GM10847 (cell line): ENCODE data around the gene TMEM25.

ENCODE experiments used
- POLR2A ChIP-seq: IDR thresholded peaks from 2 replicates; pipeline ENCODE4 v1.6.1; 2011; ENCODE audit not compliant: insufficient read length; ENCODE audit errors: extremely low read depth

TMEM25 gene

GRCh38 chr11:118530683-118531596 is at the start of gene TMEM25:
Gene TMEM25 (plus strand): TSS chr11:118531192. CDS start chr11:118531802, 610 bp downstream.
- peak; percentile 14 for TF ChIP-seq POLR2A

- TF ChIP-seq POLR2A = no peak
These were observed 46.6 kb upstream of the TMEM25 start for GRCh38 chr11:118484405-118484804.

- no peak for TF ChIP-seq POLR2A
These were observed 45.7 kb upstream of the TMEM25 start for GRCh38 chr11:118485273-118485672.

GRCh38 chr11:118488480-118489109 is 42.4 kb upstream of the TMEM25 start:
- TF ChIP-seq POLR2A = no peak

- TF ChIP-seq POLR2A = no peak
These were observed 40.0 kb upstream of the TMEM25 start for GRCh38 chr11:118491041-118491440.

GRCh38 chr11:118497831-118498230 is 33.2 kb upstream of the TMEM25 start:
- TF ChIP-seq POLR2A = no peak

- no peak for TF ChIP-seq POLR2A
These were observed 27.8 kb upstream of the TMEM25 start for GRCh38 chr11:118503216-118503615.

- TF ChIP-seq POLR2A = no peak
These were observed 19.4 kb upstream of the TMEM25 start for GRCh38 chr11:118511601-118512000.

- no peak for TF ChIP-seq POLR2A
These were observed 16.9 kb upstream of the TMEM25 start for GRCh38 chr11:118514103-118514502.

- TF ChIP-seq POLR2A = no peak
These were observed 11.4 kb upstream of the TMEM25 start for GRCh38 chr11:118519549-118519948.

- no peak for TF ChIP-seq POLR2A
These were observed 9.1 kb upstream of the TMEM25 start for GRCh38 chr11:118521892-118522311.

GRCh38 chr11:118522571-118523072 is 8.4 kb upstream of the TMEM25 start:
- TF ChIP-seq POLR2A = no peak

- no peak for TF ChIP-seq POLR2A
These were observed 6.6 kb upstream of the TMEM25 start for GRCh38 chr11:118524356-118524755.

- no peak for TF ChIP-seq POLR2A
These were observed 6.1 kb upstream of the TMEM25 start for GRCh38 chr11:118524757-118525470.

- no peak for TF ChIP-seq POLR2A
These were observed 4.3 kb upstream of the TMEM25 start for GRCh38 chr11:118526688-118527087.

GRCh38 chr11:118527109-118527508 is 3.9 kb upstream of the TMEM25 start, which contains the start of gene TTC36:
Gene TTC36 (plus strand): TSS chr11:118527474. CDS start chr11:118527495, 21 bp downstream.
- TF ChIP-seq POLR2A = no peak

- TF ChIP-seq POLR2A = no peak
These were observed 2.5 kb upstream of the TMEM25 start for GRCh38 chr11:118528511-118528910.
